Prostate gland (tissue), 2 donors: ENCODE results near the gene COL13A1. TPM values are rescaled to one million over a fixed set of nuclear protein-coding genes. Genes with fewer than 3 reads are reported as not detected.

Source experiments
- DNase-seq: peaks from one replicate; pipeline ENCODE4 v3.0.0-alpha.2; 2019; ENCODE audit warnings: low spot score
- H3K27ac ChIP-seq, 2 donors: fragments of 200-600 bp; sonication (generic); 2 replicates each; pipeline ENCODE4 v1.5.1; 2017 to 2019
- H3K27me3 ChIP-seq: fragments of 200-600 bp; sonication (generic); replicated peaks from 2 replicates; pipeline ENCODE4 v1.5.1; 2019; ENCODE audit not compliant: insufficient read depth
- H3K36me3 ChIP-seq, 2 donors: fragments of 200-600 bp; sonication (generic); 1 replicate in 1 of 2; 2 replicates in 1 of 2; pipeline versions ENCODE4 v1.5.1 to v1.8.1; 2017 to 2019
- H3K4me1 ChIP-seq: fragments of 200-600 bp; sonication (generic); replicated peaks from 2 replicates; pipeline ENCODE4 v1.5.1; 2019
- H3K4me3 ChIP-seq, 2 donors: fragments of 200-600 bp; sonication (generic); 2 replicates each; pipeline ENCODE4 v1.5.1; 2017 to 2019
- H3K9me3 ChIP-seq: fragments of 200-600 bp; sonication (generic); 2 replicates; pipeline ENCODE4 v1.5.1; 2017
- CTCF ChIP-seq, 4 experiments: fragments of 200-600 bp in 2 of 4; fragments of 450-650 bp in 2 of 4; sonication (generic) in 2 of 4; IDR thresholded peaks; 1 replicate in 3 of 4; 2 replicates in 1 of 4; pipeline ENCODE4 v1.5.1; 2016 to 2019; ENCODE audit warnings: antibody characterized with exemption in 4 of 4, mild to moderate bottlenecking in 2 of 4, moderate library complexity in 2 of 4
- POLR2A ChIP-seq: fragments of 450-650 bp; IDR thresholded peaks from one replicate; pipeline ENCODE4 v1.6.1; 2016; ENCODE audit warnings: antibody characterized with exemption, mild to moderate bottlenecking
- POLR2AphosphoS5 ChIP-seq: sonication (generic); formaldehyde crosslinking; IDR thresholded peaks from one replicate; pipeline ENCODE4 v1.6.1; 2017; ENCODE audit warnings: antibody characterized with exemption
- WGBS: methylation state at CpG from one replicate; pipeline ENCODE4 v1.1.5; 2018; 5-methylcytosine and 5-hydroxymethylcytosine counted together
- intact Hi-C: fragments of 100-400 bp; cut with DNase I; formaldehyde crosslinking; loops from one replicate; pipeline ENCODE4 v1.14.2; 2022
- total RNA-seq, 2 donors: library from RNA; depleted of rRNA; stranded (reverse); fragments of >200 nt; gene quantifications; one replicate each; pipeline ENCODE4 v1.1.0, GENCODE V29; 2016

Gene COL13A1
- total RNA-seq, 2 donors from 2014 or later, result 2.1 to 3.0 TPM

- no peaks in the 10 kb centered on the region for H3K9me3 ChIP-seq
- DNase-seq, result no peak
- H3K36me3 ChIP-seq, result no peaks in the 10 kb centered on the region
- WGBS, result 66% methylated on average over 27 of the region's 27 CpGs
- intact Hi-C loops, result no loop called here
- no peaks in the 10 kb centered on the region for H3K4me1 ChIP-seq
- H3K27ac ChIP-seq, result no peak overlapping the region
- no peak overlapping the region for H3K4me3 ChIP-seq
- TF ChIP-seq POLR2A (no peak), POLR2AphosphoS5 (no peak), CTCF (IDR thresholded peaks at IDR 0.05) (no peak)
- H3K27me3 ChIP-seq, result no peaks in the 10 kb centered on the region
Measured at GRCh38 chr10:69880301-69881081, 78.8 kb downstream of the COL13A1 start.

- intact Hi-C loops, result no loop called here
- WGBS, result 89% methylated on average over 12 of the region's 12 CpGs
Measured at GRCh38 chr10:69881202-69881601, 79.5 kb downstream of the COL13A1 start.

GRCh38 chr10:69883310-69884023 is 81.8 kb downstream of the COL13A1 start:
- intact Hi-C loops, result no loop called here
- no peak for DNase-seq
- Histone ChIP-seq H3K4me1 (no peaks in the 10 kb centered on the region), H3K27ac (no peak overlapping the region), H3K4me3 (no peak overlapping the region), H3K27me3 (no peaks in the 10 kb centered on the region), H3K9me3 (no peaks in the 10 kb centered on the region), H3K36me3 (no peaks in the 10 kb centered on the region)
- WGBS, result 81% methylated on average over 5 of the region's 5 CpGs
- no peak for TF ChIP-seq POLR2AphosphoS5
- peak in 2 of 4 experiments; percentile 49 to 64 for TF ChIP-seq CTCF (IDR thresholded peaks at IDR 0.05)

More at GRCh38 chr10:69881202-69881601, 79.5 kb downstream of the COL13A1 start:
- Histone ChIP-seq H3K27me3 (no peaks in the 10 kb centered on the region), H3K36me3 (no peaks in the 10 kb centered on the region), H3K9me3 (no peaks in the 10 kb centered on the region), H3K4me1 (no peaks in the 10 kb centered on the region), H3K4me3 (no peak overlapping the region), H3K27ac (no peak overlapping the region)
- no peak for TF ChIP-seq CTCF (IDR thresholded peaks at IDR 0.05)
- DNase-seq, result no peak

- H3K36me3 ChIP-seq, result no peaks in the 10 kb centered on the region
Measured at GRCh38 chr10:69884024-69884367, 82.3 kb downstream of the COL13A1 start.

More at GRCh38 chr10:69884024-69884367, 82.3 kb downstream of the COL13A1 start:
- TF ChIP-seq POLR2A (no peak), POLR2AphosphoS5 (no peak), CTCF (IDR thresholded peaks at IDR 0.05) (no peak)
- H3K9me3 ChIP-seq, result no peaks in the 10 kb centered on the region
- WGBS, result 94% methylated on average over 3 of the region's 3 CpGs
- no peak for DNase-seq
- H3K4me1 ChIP-seq, result no peaks in the 10 kb centered on the region
- no peak overlapping the region for H3K27ac ChIP-seq
- intact Hi-C loops, result no loop called here
- no peak overlapping the region for H3K4me3 ChIP-seq
- no peaks in the 10 kb centered on the region for H3K27me3 ChIP-seq
